Caco-2 (cell line): ENCODE results near the gene SSB. TPM values are rescaled to one million over a fixed set of nuclear protein-coding genes. Genes with fewer than 3 reads are reported as not detected.
"Not testable (repeated sequence)": the region's sequence is repeated elsewhere in the genome, so short reads cannot be mapped to it uniquely, and the experiment has no call there.

Experiments
- BruUV-seq: library from RNA; stranded (reverse); fragments of 400-500 nt; replicated peaks from 2 replicates; lab custom pipeline; 2021; lab: Mats Ljungman, UMichigan
- CTCF ChIA-PET: fragments of 300-600 bp; sonication (Branson Sonifier 250); formaldehyde crosslinking; loops from one replicate; lab custom pipeline; 2022; ENCODE audit warnings: antibody characterized with exemption; lab: Charles Lee
- POLR2A ChIA-PET: fragments of 300-600 bp; sonication (Branson Sonifier 250); formaldehyde crosslinking; loops from one replicate; lab custom pipeline; 2022; ENCODE audit warnings: antibody characterized with exemption; lab: Charles Lee
- DNase-seq, 2 experiments: peaks; one replicate each; pipeline versions ENCODE4 v3.0.0 to v3.0.0-alpha.2; 2020 to 2022
- H3K27me3 ChIP-seq: replicated peaks from 2 replicates; pipeline ENCODE4 v1.6.0; 2011; ENCODE audit warnings: low read length; ENCODE audit not compliant: control insufficient read depth, insufficient read depth
- H3K36me3 ChIP-seq: 2 replicates; pipeline ENCODE4 v1.5.1; 2011; ENCODE audit warnings: low read length; ENCODE audit not compliant: control insufficient read depth, insufficient read depth
- H3K4me1 ChIP-seq: fragments of 250-450 bp; sonication (Bioruptor Pico); 2 replicates; pipeline ENCODE4 v1.5.1; 2020; ENCODE audit warnings: mild to moderate bottlenecking
- H3K4me3 ChIP-seq: 2 replicates; pipeline ENCODE4 v1.5.1; 2011; ENCODE audit warnings: low read depth, mild to moderate bottlenecking, control low read depth, low read length
- H3K9me3 ChIP-seq: fragments of 250-450 bp; sonication (Bioruptor Pico); 2 replicates; pipeline ENCODE4 v1.5.1; 2020; ENCODE audit warnings: mild to moderate bottlenecking, moderate library complexity
- H3K27ac Mint-ChIP-seq: one replicate; pipeline ENCODE4 v1.8.0; 2022; ENCODE audit warnings: mixed read lengths; ENCODE audit not compliant: unreplicated experiment
- H3K27me3 Mint-ChIP-seq: one replicate; pipeline ENCODE4 v1.8.0; 2022; ENCODE audit warnings: mixed read lengths; ENCODE audit not compliant: insufficient read depth, unreplicated experiment
- H3K36me3 Mint-ChIP-seq: one replicate; pipeline ENCODE4 v1.8.0; 2022; ENCODE audit warnings: mild to moderate bottlenecking, mixed read lengths; ENCODE audit not compliant: insufficient read depth, unreplicated experiment
- H3K4me1 Mint-ChIP-seq: one replicate; pipeline ENCODE4 v1.8.0; 2022; ENCODE audit warnings: low read depth, mixed read lengths; ENCODE audit not compliant: unreplicated experiment
- H3K4me3 Mint-ChIP-seq: one replicate; pipeline ENCODE4 v1.8.0; 2022; ENCODE audit warnings: mild to moderate bottlenecking, moderate library complexity, mixed read lengths; ENCODE audit not compliant: unreplicated experiment
- H3K9me3 Mint-ChIP-seq: one replicate; pipeline ENCODE4 v1.8.0; 2022; ENCODE audit warnings: mixed read lengths; ENCODE audit not compliant: unreplicated experiment
- CTCF ChIP-seq, 2 experiments: fragments of 200-600 bp in 1 of 2; IDR thresholded peaks; 1 replicate in 1 of 2; 2 replicates in 1 of 2; pipeline versions ENCODE4 v1.5.1 to v1.8.0; 2011 to 2022; ENCODE audit warnings: antibody characterized with exemption in 1 of 2, control low read depth in 1 of 2, inconsistent platforms in 1 of 2, low read depth in 1 of 2, low read length in 1 of 2, mild to moderate bottlenecking in 1 of 2, moderate library complexity in 1 of 2; ENCODE audit not compliant: insufficient read depth in 1 of 2, severe bottlenecking in 1 of 2, unreplicated experiment in 1 of 2
- intact Hi-C: fragments of 100-400 bp; cut with micrococcal nuclease; formaldehyde crosslinking; loops from one replicate; pipeline ENCODE4 v1.10.0; 2022; ENCODE audit not compliant: unreplicated experiment
- total RNA-seq: library from RNA; stranded (reverse); gene quantifications from 2 replicates; pipeline ENCODE4 v1.2.3, GENCODE V29; 2022

Gene SSB
- total RNA-seq, 1 experiment from 2014 or later, result 215 TPM

GRCh38 chr2:169808221-169808620, 9.6 kb downstream of the SSB start:
- H3K27ac Mint-ChIP-seq, result no peak overlapping the region
- POLR2A ChIA-PET, result no interaction called here
- peaks cover 1% of the 10 kb centered on the region for H3K36me3 ChIP-seq

DNA sequence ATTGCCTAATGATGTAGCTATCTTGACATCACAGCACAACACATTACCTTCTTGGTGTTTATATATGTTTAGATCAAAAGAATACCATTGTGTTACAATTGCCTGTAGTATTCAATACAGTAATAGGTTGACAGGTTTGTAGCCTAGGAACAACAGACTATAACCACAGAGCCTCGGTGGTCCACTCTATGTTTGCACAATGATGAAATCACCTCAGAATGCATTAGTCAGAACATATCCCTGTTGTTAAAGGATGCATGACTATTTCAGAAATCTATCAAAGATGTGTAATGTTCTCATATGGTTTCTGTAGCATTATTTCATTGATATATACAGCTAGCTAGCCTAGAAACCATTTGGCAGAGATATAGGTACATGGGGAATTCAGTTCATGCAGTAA, 17.2 kb downstream of the SSB start:
- no peak overlapping the region for H3K4me3 Mint-ChIP-seq
- no peaks in the 10 kb centered on the region for H3K4me1 ChIP-seq
- H3K36me3 ChIP-seq, result peaks cover 4% of the 10 kb centered on the region
- no TSS peak for BruUV-seq
- H3K36me3 Mint-ChIP-seq, result peaks cover 63% of the 10 kb centered on the region
- H3K27me3 Mint-ChIP-seq, result no peaks in the 10 kb centered on the region
- no peaks in the 10 kb centered on the region for H3K4me1 Mint-ChIP-seq
- ChIA-PET CTCF (no interaction called here), POLR2A (no interaction called here)
- H3K27ac Mint-ChIP-seq, result no peak overlapping the region
- no peaks in the 10 kb centered on the region for H3K9me3 Mint-ChIP-seq
- no peak for TF ChIP-seq CTCF (IDR thresholded peaks at IDR 0.05; ENCODE audit: insufficient read depth in 1 of 2, low read depth in 1 of 2, low read length in 1 of 2, severe bottlenecking in 1 of 2, unreplicated experiment in 1 of 2)
- no peak overlapping the region for H3K4me3 ChIP-seq
- intact Hi-C loops, result no loop called here
- no peaks in the 10 kb centered on the region for H3K27me3 ChIP-seq
- no peaks in the 10 kb centered on the region for H3K9me3 ChIP-seq
- no peak for DNase-seq

More at GRCh38 chr2:169808221-169808620, 9.6 kb downstream of the SSB start:
- H3K9me3 ChIP-seq, result no peaks in the 10 kb centered on the region
- intact Hi-C loops, result no loop called here
- no peak for DNase-seq
- no peak overlapping the region for H3K4me3 Mint-ChIP-seq
- TF ChIP-seq CTCF (IDR thresholded peaks at IDR 0.05; ENCODE audit: insufficient read depth in 1 of 2, low read depth in 1 of 2, low read length in 1 of 2, severe bottlenecking in 1 of 2, unreplicated experiment in 1 of 2), result no peak
- H3K27me3 ChIP-seq, result no peaks in the 10 kb centered on the region
- no peak overlapping the region for H3K4me3 ChIP-seq
- no peaks in the 10 kb centered on the region for H3K4me1 ChIP-seq
- H3K4me1 Mint-ChIP-seq, result no peaks in the 10 kb centered on the region
- BruUV-seq, result no TSS peak
- H3K36me3 Mint-ChIP-seq, result peaks cover 86% of the 10 kb centered on the region
- H3K27me3 Mint-ChIP-seq, result no peaks in the 10 kb centered on the region
- CTCF ChIA-PET, result no interaction called here
- H3K9me3 Mint-ChIP-seq, result no peaks in the 10 kb centered on the region

GRCh38 chr2:169816961-169817360, 18.3 kb downstream of the SSB start:
- H3K4me1 Mint-ChIP-seq, H3K9me3 Mint-ChIP-seq, H3K9me3 ChIP-seq, BruUV-seq, H3K27ac Mint-ChIP-seq, H3K4me1 ChIP-seq, H3K4me3 Mint-ChIP-seq, H3K27me3 Mint-ChIP-seq, H3K36me3 ChIP-seq, H3K27me3 ChIP-seq, intact Hi-C loops, H3K4me3 ChIP-seq, DNase-seq, CTCF ChIA-PET, POLR2A ChIA-PET: not testable (repeated sequence)
- H3K36me3 Mint-ChIP-seq, result peaks cover 61% of the 10 kb centered on the region

DNA sequence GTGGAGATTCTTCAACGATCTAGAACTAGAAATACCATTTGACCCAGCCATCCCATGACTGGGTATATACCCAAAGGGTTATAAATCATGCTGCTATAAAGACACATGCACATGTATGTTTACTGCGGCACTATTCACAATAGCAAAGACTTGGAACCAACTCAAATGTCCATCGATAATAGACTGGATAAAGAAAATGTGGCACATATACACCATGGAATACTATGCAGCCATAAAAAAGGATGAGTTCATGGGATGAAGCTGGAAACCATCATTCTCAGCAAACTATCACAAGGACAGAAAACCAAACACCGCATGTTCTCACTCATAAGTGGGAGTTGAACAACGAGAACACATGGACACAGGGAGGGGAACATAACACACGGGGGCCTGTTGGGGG, 18.7 kb downstream of the SSB start:
- H3K4me3 Mint-ChIP-seq, CTCF ChIA-PET, H3K27me3 Mint-ChIP-seq, H3K9me3 Mint-ChIP-seq, H3K27ac Mint-ChIP-seq, H3K4me1 ChIP-seq, H3K36me3 ChIP-seq, intact Hi-C loops, H3K4me1 Mint-ChIP-seq, H3K9me3 ChIP-seq, DNase-seq, H3K4me3 ChIP-seq, BruUV-seq, H3K27me3 ChIP-seq, POLR2A ChIA-PET: not testable (repeated sequence)
- H3K36me3 Mint-ChIP-seq, result peaks cover 59% of the 10 kb centered on the region
